Suppressor macrophage treated with lipopolysaccharide for 1 hour (primary cell): Measurements from ENCODE around the gene MEMO1.
"Not testable (repeated sequence)": the region's sequence is repeated elsewhere in the genome, so short reads cannot be mapped to it uniquely, and the experiment has no call there.

Experiments used
- DNase-seq, 3 donors: peaks; one replicate each; pipeline ENCODE4 v3.0.0-alpha.2; 2020 to 2022

MEMO1 gene

GRCh38 chr2:31997653-31998052 lies 13.2 kb downstream of the MEMO1 start:
- DNase-seq, result peak in 1 of 3 donors; percentile 14

GRCh38 chr2:31996571-31997150 lies 14.1 kb downstream of the MEMO1 start:
- no peak for DNase-seq

GRCh38 chr2:31992934-31993333 lies 17.9 kb downstream of the MEMO1 start:
- no peak for DNase-seq

GRCh38 chr2:31992025-31992579 lies 18.7 kb downstream of the MEMO1 start:
- no peak for DNase-seq

- DNase-seq, result no peak
These were observed 20.9 kb downstream of the MEMO1 start for GRCh38 chr2:31989946-31990345.

- DNase-seq, result peak; percentile 58 to 81 (median 68)
These were observed 23.2 kb downstream of the MEMO1 start for GRCh38 chr2:31987454-31988220.

GRCh38 chr2:31986906-31987305 lies 23.9 kb downstream of the MEMO1 start:
- DNase-seq, result no peak

GRCh38 chr2:31983762-31984467 lies 26.9 kb downstream of the MEMO1 start:
- peak in 1 of 3 donors; percentile 29 for DNase-seq

- DNase-seq, result peak; percentile 47 to 67 (median 63)
These were observed 30.0 kb downstream of the MEMO1 start for GRCh38 chr2:31980674-31981356.

- peak in 2 of 3 donors; percentile 45 to 75 for DNase-seq
These were observed 30.9 kb downstream of the MEMO1 start for GRCh38 chr2:31979956-31980355.

- no peak for DNase-seq
These were observed 31.8 kb downstream of the MEMO1 start for GRCh38 chr2:31979018-31979417.

GRCh38 chr2:31978436-31978835 lies 32.4 kb downstream of the MEMO1 start:
- no peak for DNase-seq

GRCh38 chr2:31973665-31974064 lies 37.1 kb downstream of the MEMO1 start:
- DNase-seq, result no peak

GRCh38 chr2:31972059-31972458 lies 38.7 kb downstream of the MEMO1 start:
- no peak for DNase-seq

- DNase-seq, result no peak
These were observed 41.6 kb downstream of the MEMO1 start for GRCh38 chr2:31969178-31969577.

- no peak for DNase-seq
These were observed 43.0 kb downstream of the MEMO1 start for GRCh38 chr2:31967790-31968189.

GRCh38 chr2:31966402-31966801 lies 44.4 kb downstream of the MEMO1 start:
- not testable (repeated sequence) for DNase-seq

- no peak for DNase-seq
These were observed 45.7 kb downstream of the MEMO1 start for GRCh38 chr2:31965094-31965493.

GRCh38 chr2:31962757-31963361 lies 47.9 kb downstream of the MEMO1 start:
- peak; percentile 50 to 53 (median 52) for DNase-seq

- DNase-seq, result no peak
These were observed 52.6 kb downstream of the MEMO1 start for GRCh38 chr2:31958140-31958717.

- DNase-seq, result peak; percentile 15 to 59 (median 50)
These were observed 53.3 kb downstream of the MEMO1 start for GRCh38 chr2:31957354-31958139.
